WTC11 (cell line): ENCODE data around the gene TSPAN31. TPM values are rescaled to one million over a fixed set of nuclear protein-coding genes. Genes with fewer than 3 reads are reported as not detected.

Experiments
- ATAC-seq: fragments of 200-7000 bp; cut with Tn5 transposase; 2 replicates; pipeline ENCODE4 v1.10.0; 2021; ENCODE audit warnings: mild to moderate bottlenecking, moderate library complexity
- CTCF ChIA-PET: fragments of 300-600 bp; sonication (Branson Sonifier 250); formaldehyde crosslinking; loops from one replicate; lab custom pipeline; 2021; ENCODE audit warnings: antibody characterized with exemption; lab: Charles Lee
- POLR2A ChIA-PET: fragments of 350-600 bp; sonication (Branson Sonifier 250); formaldehyde crosslinking; loops from one replicate; lab custom pipeline; 2021; ENCODE audit warnings: antibody characterized with exemption; lab: Charles Lee
- DNase-seq: peaks from one replicate; pipeline ENCODE4 v3.0.0; 2021; ENCODE audit warnings: low spot score
- H3K27ac Mint-ChIP-seq: 2 replicates; pipeline ENCODE4 v1.8.0; 2021; ENCODE audit warnings: mixed read lengths
- H3K27me3 Mint-ChIP-seq: 2 replicates; pipeline ENCODE4 v1.8.0; 2021; ENCODE audit warnings: low read depth, mild to moderate bottlenecking, moderate library complexity, mixed read lengths
- H3K36me3 Mint-ChIP-seq: 2 replicates; pipeline ENCODE4 v1.8.0; 2021; ENCODE audit warnings: mixed read lengths
- H3K4me1 Mint-ChIP-seq: 2 replicates; pipeline ENCODE4 v1.8.0; 2022; ENCODE audit warnings: mixed read lengths
- H3K4me3 Mint-ChIP-seq: 2 replicates; pipeline ENCODE4 v1.8.0; 2021; ENCODE audit warnings: mild to moderate bottlenecking, moderate library complexity, mixed read lengths
- H3K9me3 Mint-ChIP-seq: 2 replicates; pipeline ENCODE4 v1.8.0; 2021; ENCODE audit warnings: mixed read lengths
- AR ChIP-seq: fragments of 250-450 bp; sonication (Bioruptor Pico); IDR thresholded peaks from 2 replicates; pipeline ENCODE4 v1.9.0; 2021; ENCODE audit warnings: mild to moderate bottlenecking
- ATF2 ChIP-seq: sonication (generic); formaldehyde crosslinking; IDR thresholded peaks from 2 replicates; pipeline ENCODE4 v1.8.1; 2022; ENCODE audit warnings: low read depth, missing genetic modification reagents, borderline replicate concordance
- CREB1 ChIP-seq: sonication (generic); formaldehyde crosslinking; IDR thresholded peaks from 2 replicates; pipeline ENCODE4 v1.8.0; 2023; ENCODE audit warnings: mild to moderate bottlenecking, missing genetic modification reagents
- ELF4 ChIP-seq: sonication (generic); formaldehyde crosslinking; IDR thresholded peaks from 2 replicates; pipeline ENCODE4 v1.8.1; 2022; ENCODE audit warnings: low read depth, mild to moderate bottlenecking, moderate library complexity, missing genetic modification reagents
- ESRRA ChIP-seq: sonication (generic); formaldehyde crosslinking; IDR thresholded peaks from 2 replicates; pipeline ENCODE4 v1.8.1; 2022; ENCODE audit warnings: mild to moderate bottlenecking, missing genetic modification reagents, borderline replicate concordance
- KAT7 ChIP-seq: sonication (generic); formaldehyde crosslinking; IDR thresholded peaks from 2 replicates; pipeline ENCODE4 v1.8.1; 2023; ENCODE audit warnings: missing genetic modification reagents, mild to moderate bottlenecking, borderline replicate concordance
- NFATC4 ChIP-seq: fragments of 250-450 bp; sonication (Bioruptor Pico); IDR thresholded peaks from 2 replicates; pipeline ENCODE4 v1.9.0; 2021; ENCODE audit warnings: mild to moderate bottlenecking
- NFE2L1 ChIP-seq: sonication (generic); formaldehyde crosslinking; IDR thresholded peaks from 2 replicates; pipeline ENCODE4 v1.8.1; 2023; ENCODE audit warnings: missing genetic modification reagents
- OVOL2 ChIP-seq: fragments of 250-450 bp; sonication (Bioruptor Pico); IDR thresholded peaks from 2 replicates; pipeline ENCODE4 v1.9.0; 2021; ENCODE audit warnings: mild to moderate bottlenecking, borderline replicate concordance
- PREB ChIP-seq: sonication (generic); formaldehyde crosslinking; IDR thresholded peaks from 2 replicates; pipeline ENCODE4 v1.8.1; 2022; ENCODE audit warnings: mild to moderate bottlenecking, missing genetic modification reagents, moderate library complexity, borderline replicate concordance
- ZBTB43 ChIP-seq: sonication (generic); formaldehyde crosslinking; IDR thresholded peaks from 2 replicates; pipeline ENCODE4 v1.8.1; 2023; ENCODE audit warnings: mild to moderate bottlenecking, missing genetic modification reagents
- ZNF121 ChIP-seq: sonication (generic); formaldehyde crosslinking; IDR thresholded peaks from 2 replicates; pipeline ENCODE4 v1.8.0; 2023; ENCODE audit warnings: missing genetic modification reagents
- ZNF232 ChIP-seq: sonication (generic); formaldehyde crosslinking; IDR thresholded peaks from 2 replicates; pipeline ENCODE4 v1.8.0; 2022; ENCODE audit warnings: mild to moderate bottlenecking, missing genetic modification reagents
- ZNF532 ChIP-seq: fragments of 250-450 bp; sonication (Bioruptor Pico); IDR thresholded peaks from 2 replicates; pipeline ENCODE4 v1.9.0; 2021; ENCODE audit warnings: mild to moderate bottlenecking, borderline replicate concordance
- total RNA-seq: library from RNA; stranded (reverse); gene quantifications from 3 replicates; pipeline ENCODE4 v1.2.3, GENCODE V29; 2021
- TF ChIP-seq, protein P1 (sequence below): sonication (generic); formaldehyde crosslinking; IDR thresholded peaks from 2 replicates; pipeline ENCODE4 v1.8.0; 2023; ENCODE audit warnings: mild to moderate bottlenecking, missing genetic modification reagents
- TF ChIP-seq, protein P2 (sequence below): fragments of 250-450 bp; sonication (Bioruptor Pico); IDR thresholded peaks from 2 replicates; pipeline ENCODE4 v1.9.0; 2021; ENCODE audit warnings: moderate library complexity, mild to moderate bottlenecking, inconsistent platforms, borderline replicate concordance
- TF ChIP-seq, protein P3 (sequence below): sonication (generic); formaldehyde crosslinking; IDR thresholded peaks from 2 replicates; pipeline ENCODE4 v1.8.0; 2022; ENCODE audit warnings: mild to moderate bottlenecking, missing genetic modification reagents
- TF ChIP-seq, protein P4 (sequence below): sonication (generic); formaldehyde crosslinking; IDR thresholded peaks from 2 replicates; pipeline ENCODE4 v1.8.1; 2023; ENCODE audit warnings: mild to moderate bottlenecking, missing genetic modification reagents, moderate library complexity

The TSPAN31 gene
- total RNA-seq, 1 experiment from 2014 or later, result 9.9 TPM

- TF ChIP-seq, protein P1, sequence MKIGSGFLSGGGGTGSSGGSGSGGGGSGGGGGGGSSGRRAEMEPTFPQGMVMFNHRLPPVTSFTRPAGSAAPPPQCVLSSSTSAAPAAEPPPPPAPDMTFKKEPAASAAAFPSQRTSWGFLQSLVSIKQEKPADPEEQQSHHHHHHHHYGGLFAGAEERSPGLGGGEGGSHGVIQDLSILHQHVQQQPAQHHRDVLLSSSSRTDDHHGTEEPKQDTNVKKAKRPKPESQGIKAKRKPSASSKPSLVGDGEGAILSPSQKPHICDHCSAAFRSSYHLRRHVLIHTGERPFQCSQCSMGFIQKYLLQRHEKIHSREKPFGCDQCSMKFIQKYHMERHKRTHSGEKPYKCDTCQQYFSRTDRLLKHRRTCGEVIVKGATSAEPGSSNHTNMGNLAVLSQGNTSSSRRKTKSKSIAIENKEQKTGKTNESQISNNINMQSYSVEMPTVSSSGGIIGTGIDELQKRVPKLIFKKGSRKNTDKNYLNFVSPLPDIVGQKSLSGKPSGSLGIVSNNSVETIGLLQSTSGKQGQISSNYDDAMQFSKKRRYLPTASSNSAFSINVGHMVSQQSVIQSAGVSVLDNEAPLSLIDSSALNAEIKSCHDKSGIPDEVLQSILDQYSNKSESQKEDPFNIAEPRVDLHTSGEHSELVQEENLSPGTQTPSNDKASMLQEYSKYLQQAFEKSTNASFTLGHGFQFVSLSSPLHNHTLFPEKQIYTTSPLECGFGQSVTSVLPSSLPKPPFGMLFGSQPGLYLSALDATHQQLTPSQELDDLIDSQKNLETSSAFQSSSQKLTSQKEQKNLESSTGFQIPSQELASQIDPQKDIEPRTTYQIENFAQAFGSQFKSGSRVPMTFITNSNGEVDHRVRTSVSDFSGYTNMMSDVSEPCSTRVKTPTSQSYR (CRISPR knock-in tag), result no peak
- no peak for TF ChIP-seq ELF4 (CRISPR knock-in tag)
- TF ChIP-seq PREB, result no peak
These were observed 50.5 kb downstream of the TSPAN31 start (continued) for GRCh38 chr12:57795354-57795753.

DNA sequence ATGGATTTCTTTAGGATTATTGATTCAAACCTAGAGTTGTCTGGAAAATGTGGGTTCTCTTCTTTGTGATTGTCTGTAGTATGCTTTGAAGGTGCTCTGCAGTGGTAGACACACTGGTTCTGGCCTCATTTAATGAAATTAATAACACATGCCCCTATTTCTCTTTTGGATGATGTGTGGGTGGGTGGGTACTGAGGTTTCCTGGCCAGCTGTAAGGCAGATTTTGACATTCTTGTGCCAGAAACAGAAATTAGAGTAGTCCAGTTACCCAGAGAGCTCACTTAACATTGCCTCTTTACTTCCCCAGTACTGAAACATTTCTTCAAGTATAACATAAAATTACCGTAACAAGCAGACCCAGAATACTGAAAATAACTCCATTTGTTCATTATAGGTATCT, 52.2 kb downstream of the TSPAN31 start:
- no peak for ATAC-seq
- TF ChIP-seq ZNF232 (CRISPR knock-in tag), result no peak
- no peak for TF ChIP-seq ATF2 (CRISPR knock-in tag)
- no peak for TF ChIP-seq ESRRA
- TF ChIP-seq OVOL2 (CRISPR knock-in tag), result no peak
- no peak for TF ChIP-seq AR
- TF ChIP-seq, protein P2, sequence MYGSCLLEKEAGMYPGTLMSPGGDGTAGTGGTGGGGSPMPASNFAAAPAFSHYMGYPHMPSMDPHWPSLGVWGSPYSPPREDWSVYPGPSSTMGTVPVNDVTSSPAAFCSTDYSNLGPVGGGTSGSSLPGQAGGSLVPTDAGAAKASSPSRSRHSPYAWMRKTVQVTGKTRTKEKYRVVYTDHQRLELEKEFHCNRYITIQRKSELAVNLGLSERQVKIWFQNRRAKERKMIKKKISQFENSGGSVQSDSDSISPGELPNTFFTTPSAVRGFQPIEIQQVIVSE, result no peak
- no peak for TF ChIP-seq ZNF121
- no peak for TF ChIP-seq NFE2L1
- TF ChIP-seq, all 79 proteins: peak for 0
- H3K9me3 Mint-ChIP-seq, result no peaks in the 10 kb centered on the region
- POLR2A ChIA-PET, result no interaction called here
- no peaks in the 10 kb centered on the region for H3K27me3 Mint-ChIP-seq
- H3K27ac Mint-ChIP-seq, result no peak overlapping the region
- CTCF ChIA-PET, result interaction anchor here (1.2 to 1.3 kb wide), 2 partner anchors 19 to 40 kb away, joined by 3 read pairs; no protein-coding TSS in a partner anchor
- H3K4me1 Mint-ChIP-seq, result no peaks in the 10 kb centered on the region
- H3K36me3 Mint-ChIP-seq, result peaks cover 40% of the 10 kb centered on the region
- DNase-seq, result no peak
- no peak overlapping the region for H3K4me3 Mint-ChIP-seq

- ATAC-seq, result no peak
- no peaks in the 10 kb centered on the region for H3K4me1 Mint-ChIP-seq
- H3K4me3 Mint-ChIP-seq, result no peak overlapping the region
- H3K36me3 Mint-ChIP-seq, result peaks cover 32% of the 10 kb centered on the region
- POLR2A ChIA-PET, result no interaction called here
- H3K27ac Mint-ChIP-seq, result no peak overlapping the region
- H3K9me3 Mint-ChIP-seq, result no peaks in the 10 kb centered on the region
- no peaks in the 10 kb centered on the region for H3K27me3 Mint-ChIP-seq
- CTCF ChIA-PET, result no interaction called here
- DNase-seq, result no peak
- TF ChIP-seq KAT7 (CRISPR knock-in tag) (no peak), ZNF532 (no peak), NFATC4 (CRISPR knock-in tag) (no peak), ZBTB43 (CRISPR knock-in tag) (no peak), CREB1 (CRISPR knock-in tag) (no peak)
- TF ChIP-seq, protein P3, sequence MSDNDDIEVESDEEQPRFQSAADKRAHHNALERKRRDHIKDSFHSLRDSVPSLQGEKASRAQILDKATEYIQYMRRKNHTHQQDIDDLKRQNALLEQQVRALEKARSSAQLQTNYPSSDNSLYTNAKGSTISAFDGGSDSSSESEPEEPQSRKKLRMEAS (CRISPR knock-in tag), result no peak
- TF ChIP-seq, protein P4, sequence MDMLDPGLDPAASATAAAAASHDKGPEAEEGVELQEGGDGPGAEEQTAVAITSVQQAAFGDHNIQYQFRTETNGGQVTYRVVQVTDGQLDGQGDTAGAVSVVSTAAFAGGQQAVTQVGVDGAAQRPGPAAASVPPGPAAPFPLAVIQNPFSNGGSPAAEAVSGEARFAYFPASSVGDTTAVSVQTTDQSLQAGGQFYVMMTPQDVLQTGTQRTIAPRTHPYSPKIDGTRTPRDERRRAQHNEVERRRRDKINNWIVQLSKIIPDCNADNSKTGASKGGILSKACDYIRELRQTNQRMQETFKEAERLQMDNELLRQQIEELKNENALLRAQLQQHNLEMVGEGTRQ, result no peak
These were observed 53.1 kb downstream of the TSPAN31 start for GRCh38 chr12:57797933-57798332.
